GM12878 (cell line): ENCODE data around the gene IQCK.

Experiments
- BCL11A ChIP-seq: IDR thresholded peaks from 2 replicates; pipeline ENCODE4 v1.6.1; 2011; ENCODE audit warnings: low read depth, low read length
- CHD4 ChIP-seq: fragments of 200-600 bp; sonication (generic); IDR thresholded peaks from 2 replicates; pipeline ENCODE4 v1.6.1; 2016; ENCODE audit warnings: mild to moderate bottlenecking
- EZH2 ChIP-seq: IDR thresholded peaks from 2 replicates; pipeline ENCODE4 v1.6.1; 2012; ENCODE audit warnings: low read depth, mild to moderate bottlenecking, control low read depth, inconsistent platforms, low read length, borderline replicate concordance; ENCODE audit not compliant: control insufficient read depth
- GABPA ChIP-seq: IDR thresholded peaks from 2 replicates; pipeline ENCODE4 v1.6.1; 2014; ENCODE audit warnings: antibody characterized with exemption, low read depth, mild to moderate bottlenecking, inconsistent platforms
- JUNB ChIP-seq: IDR thresholded peaks from 2 replicates; pipeline ENCODE4 v1.6.1; 2016; ENCODE audit warnings: antibody characterized with exemption, mild to moderate bottlenecking
- MAX ChIP-seq: IDR thresholded peaks from 2 replicates; pipeline ENCODE4 v1.6.1; 2012; ENCODE audit warnings: low read depth, low read length, improper control_type of control experiment
- MYC ChIP-seq: IDR thresholded peaks from 2 replicates; pipeline ENCODE4 v1.6.1; 2011; ENCODE audit warnings: mild to moderate bottlenecking, low read length, moderate library complexity, inconsistent platforms; ENCODE audit not compliant: insufficient read depth, insufficient replicate concordance, insufficient read length, severe bottlenecking
- POLR2AphosphoS5 ChIP-seq: IDR thresholded peaks from 2 replicates; pipeline ENCODE4 v1.6.1; 2011; ENCODE audit warnings: mild to moderate bottlenecking, low read length, inconsistent platforms
- SIX5 ChIP-seq: IDR thresholded peaks from 2 replicates; pipeline ENCODE4 v1.6.1; 2011; ENCODE audit warnings: mild to moderate bottlenecking, low read depth, low read length, moderate library complexity; ENCODE audit not compliant: severe bottlenecking
- SREBF1 ChIP-seq: IDR thresholded peaks from 2 replicates; pipeline ENCODE4 v1.6.1; 2012; ENCODE audit warnings: mild to moderate bottlenecking, low read length
- SRF ChIP-seq, 2 experiments: IDR thresholded peaks; 2 replicates each; pipeline ENCODE4 v1.6.1; 2011; ENCODE audit warnings: low read depth in 2 of 2, low read length in 2 of 2, mild to moderate bottlenecking in 1 of 2, moderate library complexity in 1 of 2
- TF ChIP-seq, protein P1 (sequence below): IDR thresholded peaks from 2 replicates; pipeline ENCODE4 v1.6.1; 2011; ENCODE audit warnings: low read depth, mild to moderate bottlenecking, low read length, moderate library complexity, borderline replicate concordance; ENCODE audit errors: extremely low read depth
- TF ChIP-seq, protein P2 (sequence below), 3 experiments: IDR thresholded peaks in 2 of 3; conservative IDR thresholded peaks in 1 of 3; 2 replicates each; pipeline ENCODE4 v1.5.1; 2011; ENCODE audit warnings: low read depth in 3 of 3, low read length in 3 of 3, mild to moderate bottlenecking in 3 of 3, control low read depth in 2 of 3, moderate library complexity in 2 of 3, inconsistent platforms in 1 of 3, mixed read lengths in 1 of 3; ENCODE audit not compliant: control insufficient read depth in 2 of 3, insufficient read depth in 1 of 3; ENCODE audit errors: extremely low read depth in 1 of 3
- TF ChIP-seq, protein P3 (sequence below): IDR thresholded peaks from 2 replicates; pipeline ENCODE4 v1.6.1; 2012; ENCODE audit warnings: low read length, inconsistent platforms

GRCh38 chr16:19746561-19746960, 28.5 kb downstream of the IQCK start:
- TF ChIP-seq, protein P1, sequence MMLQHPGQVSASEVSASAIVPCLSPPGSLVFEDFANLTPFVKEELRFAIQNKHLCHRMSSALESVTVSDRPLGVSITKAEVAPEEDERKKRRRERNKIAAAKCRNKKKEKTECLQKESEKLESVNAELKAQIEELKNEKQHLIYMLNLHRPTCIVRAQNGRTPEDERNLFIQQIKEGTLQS: no peak
- TF ChIP-seq JUNB (no peak), EZH2 (no peak), CHD4 (no peak), SIX5 (no peak), GABPA (no peak), POLR2AphosphoS5 (no peak), BCL11A (no peak), MAX (no peak), MYC (no peak), SREBF1 (no peak), SRF (IDR thresholded peaks at IDR 0.05; ENCODE audit: low read depth in 2 of 2, low read length in 2 of 2) (no peak)
- TF ChIP-seq, protein P2, sequence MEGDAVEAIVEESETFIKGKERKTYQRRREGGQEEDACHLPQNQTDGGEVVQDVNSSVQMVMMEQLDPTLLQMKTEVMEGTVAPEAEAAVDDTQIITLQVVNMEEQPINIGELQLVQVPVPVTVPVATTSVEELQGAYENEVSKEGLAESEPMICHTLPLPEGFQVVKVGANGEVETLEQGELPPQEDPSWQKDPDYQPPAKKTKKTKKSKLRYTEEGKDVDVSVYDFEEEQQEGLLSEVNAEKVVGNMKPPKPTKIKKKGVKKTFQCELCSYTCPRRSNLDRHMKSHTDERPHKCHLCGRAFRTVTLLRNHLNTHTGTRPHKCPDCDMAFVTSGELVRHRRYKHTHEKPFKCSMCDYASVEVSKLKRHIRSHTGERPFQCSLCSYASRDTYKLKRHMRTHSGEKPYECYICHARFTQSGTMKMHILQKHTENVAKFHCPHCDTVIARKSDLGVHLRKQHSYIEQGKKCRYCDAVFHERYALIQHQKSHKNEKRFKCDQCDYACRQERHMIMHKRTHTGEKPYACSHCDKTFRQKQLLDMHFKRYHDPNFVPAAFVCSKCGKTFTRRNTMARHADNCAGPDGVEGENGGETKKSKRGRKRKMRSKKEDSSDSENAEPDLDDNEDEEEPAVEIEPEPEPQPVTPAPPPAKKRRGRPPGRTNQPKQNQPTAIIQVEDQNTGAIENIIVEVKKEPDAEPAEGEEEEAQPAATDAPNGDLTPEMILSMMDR (IDR thresholded peaks at IDR 0.05 in 2 of 3, conservative IDR thresholded peaks at IDR 0.05 in 1 of 3; ENCODE audit: control insufficient read depth in 2 of 3, extremely low read depth in 1 of 3, insufficient read depth in 1 of 3, low read depth in 3 of 3, low read length in 3 of 3): no peak
- TF ChIP-seq, protein P3, sequence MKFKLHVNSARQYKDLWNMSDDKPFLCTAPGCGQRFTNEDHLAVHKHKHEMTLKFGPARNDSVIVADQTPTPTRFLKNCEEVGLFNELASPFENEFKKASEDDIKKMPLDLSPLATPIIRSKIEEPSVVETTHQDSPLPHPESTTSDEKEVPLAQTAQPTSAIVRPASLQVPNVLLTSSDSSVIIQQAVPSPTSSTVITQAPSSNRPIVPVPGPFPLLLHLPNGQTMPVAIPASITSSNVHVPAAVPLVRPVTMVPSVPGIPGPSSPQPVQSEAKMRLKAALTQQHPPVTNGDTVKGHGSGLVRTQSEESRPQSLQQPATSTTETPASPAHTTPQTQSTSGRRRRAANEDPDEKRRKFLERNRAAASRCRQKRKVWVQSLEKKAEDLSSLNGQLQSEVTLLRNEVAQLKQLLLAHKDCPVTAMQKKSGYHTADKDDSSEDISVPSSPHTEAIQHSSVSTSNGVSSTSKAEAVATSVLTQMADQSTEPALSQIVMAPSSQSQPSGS: no peak
